ENCODE measurements around the gene TCTN1.
"Not testable (repeated sequence)": the region's sequence is repeated elsewhere in the genome, so short reads cannot be mapped to it uniquely, and the experiment has no call there.

TCTN1 gene

GRCh38 chr12:110585231-110585799, 28.6 kb upstream of the TCTN1 start:
- DNase-seq (ENCODE audit: low read depth), result no peak

GRCh38 chr12:110587102-110587501, 26.8 kb upstream of the TCTN1 start:
- not testable (repeated sequence) for DNase-seq (ENCODE audit: low read depth)

- no peak for DNase-seq (ENCODE audit: low read depth)
These were observed 23.9 kb upstream of the TCTN1 start for GRCh38 chr12:110590059-110590458.

DNA sequence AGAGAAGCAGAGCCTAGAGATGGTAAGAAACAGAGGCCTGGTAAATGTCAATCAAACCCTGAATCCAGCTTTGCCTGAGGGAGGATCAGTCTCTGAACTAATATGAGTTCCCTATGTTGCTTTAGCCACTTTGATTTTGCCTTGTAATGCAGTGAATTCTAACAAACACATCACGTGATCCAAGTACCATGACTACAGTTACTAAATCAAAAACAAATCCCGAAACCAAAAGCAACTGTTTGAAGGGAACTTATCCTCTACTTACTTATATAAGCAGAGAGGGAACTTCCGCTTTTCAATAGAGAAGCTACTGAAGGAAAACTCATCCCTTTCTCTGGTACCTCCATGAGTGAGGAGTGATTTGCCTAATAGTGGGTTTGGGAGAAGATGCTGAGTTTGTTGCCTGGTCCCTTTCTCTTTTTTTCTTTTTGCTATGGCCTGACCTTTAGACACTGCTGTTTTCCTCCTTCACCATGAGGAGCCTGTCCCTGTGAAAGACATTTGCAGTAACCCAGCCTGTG, 23.1 kb upstream of the TCTN1 start:
- DNase-seq (ENCODE audit: low read depth), result peak; percentile 78

GRCh38 chr12:110591451-110592051, 22.4 kb upstream of the TCTN1 start:
- DNase-seq (ENCODE audit: low read depth), result no peak

GRCh38 chr12:110592078-110592477, 21.9 kb upstream of the TCTN1 start:
- DNase-seq (ENCODE audit: low read depth), result no peak

GRCh38 chr12:110592919-110593318, 21.0 kb upstream of the TCTN1 start:
- not testable (repeated sequence) for DNase-seq (ENCODE audit: low read depth)

- no peak for DNase-seq (ENCODE audit: low read depth)
These were observed 16.0 kb upstream of the TCTN1 start for GRCh38 chr12:110597885-110598284.

DNA sequence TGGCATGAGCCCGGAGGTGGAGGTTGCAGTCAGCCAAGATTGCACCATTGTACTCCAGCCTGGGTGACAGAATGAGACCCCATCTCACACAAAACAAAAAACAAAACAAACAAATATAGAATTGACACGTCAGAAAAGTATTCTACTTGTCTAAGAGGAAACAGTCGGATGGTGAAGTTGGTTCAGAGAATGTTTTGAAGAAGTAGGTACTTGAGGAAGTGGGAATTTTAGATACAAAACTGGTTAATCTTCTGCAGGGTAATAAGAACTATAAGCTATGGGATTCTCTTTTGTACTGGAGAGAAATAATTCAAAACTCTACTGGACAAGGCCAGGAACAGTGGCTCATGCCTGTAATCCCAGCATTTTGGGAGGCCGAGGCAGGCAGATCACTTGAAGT, 14.6 kb upstream of the TCTN1 start:
- DNase-seq (ENCODE audit: low read depth), result no peak

DNA sequence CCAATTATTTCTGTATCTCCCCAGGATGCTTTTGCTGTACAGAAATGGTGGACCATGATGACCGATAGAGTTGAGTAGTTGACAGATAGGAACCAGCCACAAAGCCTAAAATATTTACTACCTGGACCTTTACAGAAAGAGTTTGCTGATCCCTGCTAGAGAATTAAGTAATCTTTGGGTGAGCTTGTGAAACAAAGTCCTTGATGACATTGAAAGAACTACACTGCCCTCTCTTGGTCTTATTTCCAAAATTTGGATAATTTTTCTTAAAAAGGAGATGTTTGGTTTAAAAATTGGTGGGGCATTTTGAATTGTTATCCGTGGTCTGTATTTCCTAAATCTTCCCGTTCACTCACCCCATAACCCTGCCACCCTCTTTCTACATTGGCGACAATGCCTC, 13.7 kb upstream of the TCTN1 start:
- peak; percentile 44 for DNase-seq (ENCODE audit: low read depth)

DNA sequence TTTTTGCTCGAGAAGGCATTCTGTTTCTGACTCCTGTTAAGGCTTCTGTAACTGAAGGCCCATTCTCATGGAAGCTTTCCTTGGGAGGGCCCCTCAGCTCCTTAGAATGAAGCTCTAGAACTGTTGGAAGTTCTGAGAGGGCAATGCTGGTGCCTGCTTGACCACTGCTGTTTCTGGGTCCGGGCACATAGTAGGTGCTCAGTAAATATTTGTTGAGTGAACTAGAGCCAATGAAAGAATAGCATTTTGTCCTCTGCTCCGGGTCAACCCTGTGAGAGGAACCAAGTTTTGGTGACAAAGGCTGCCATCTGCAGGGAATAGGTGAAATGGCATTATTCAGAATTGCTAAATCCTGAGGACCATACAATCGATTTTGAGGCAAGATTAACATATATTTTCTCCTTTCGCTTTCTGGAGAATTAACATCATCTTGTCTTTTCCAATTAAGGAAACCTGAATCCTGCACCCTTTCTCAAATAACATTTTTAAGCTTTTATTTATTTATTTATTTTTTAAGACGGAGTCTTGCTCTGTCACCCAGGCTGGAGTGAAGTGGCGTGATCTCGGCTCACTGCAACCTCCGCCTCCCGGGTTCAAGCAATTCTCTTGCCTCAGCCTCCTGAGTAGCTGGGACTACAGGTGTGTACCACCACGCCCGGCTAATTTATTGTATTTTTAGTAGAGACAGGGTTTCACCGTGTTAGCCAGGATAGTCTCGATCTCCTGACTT, 11.7 kb upstream of the TCTN1 start:
- DNase-seq (ENCODE audit: low read depth), result not testable (repeated sequence)

DNA sequence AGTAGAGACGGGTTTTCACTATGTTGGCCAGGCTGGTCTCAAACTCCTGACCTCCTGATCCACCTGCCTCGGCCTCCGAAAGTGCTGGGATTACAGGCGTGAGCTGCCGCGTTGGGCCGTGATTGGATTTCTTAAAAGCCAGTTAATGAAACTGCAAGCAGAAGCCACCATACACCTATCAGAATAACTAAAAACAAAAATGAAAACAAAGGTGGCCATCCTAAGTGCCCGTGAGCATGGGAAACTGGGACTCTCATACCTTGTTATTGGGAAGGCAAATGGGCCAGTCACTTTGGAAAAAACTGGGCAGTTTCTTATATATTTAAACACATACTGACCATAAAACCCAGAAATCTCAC, 7.7 kb upstream of the TCTN1 start:
- no peak for DNase-seq (ENCODE audit: low read depth)

- no peak for DNase-seq (ENCODE audit: low read depth)
These were observed 708 bp upstream of the TCTN1 start for GRCh38 chr12:110613071-110613770.

DNA sequence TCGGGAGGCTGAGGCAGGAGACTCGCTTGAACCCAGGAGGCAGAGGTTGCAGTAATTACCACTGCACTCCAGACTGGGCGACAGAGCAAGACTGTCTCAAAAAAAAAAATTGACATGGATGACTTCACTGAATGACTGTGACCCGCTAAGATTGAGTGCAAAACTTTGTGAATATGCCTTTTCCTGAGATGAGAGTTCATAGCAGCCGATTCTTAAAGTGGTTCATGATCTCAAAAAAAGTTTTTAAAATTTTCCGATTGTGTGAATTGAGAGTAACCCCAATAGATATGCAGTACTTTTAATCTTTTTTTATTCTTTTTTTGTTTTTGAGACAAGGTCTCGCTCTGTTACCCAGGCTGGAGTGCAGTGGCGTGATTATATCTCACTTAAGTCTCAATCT, 1.2 kb downstream of the TCTN1 start:
- DNase-seq (ENCODE audit: low read depth), result no peak

- DNase-seq (ENCODE audit: low read depth), result no peak
These were observed 2.7 kb downstream of the TCTN1 start for GRCh38 chr12:110616471-110617115.

DNA sequence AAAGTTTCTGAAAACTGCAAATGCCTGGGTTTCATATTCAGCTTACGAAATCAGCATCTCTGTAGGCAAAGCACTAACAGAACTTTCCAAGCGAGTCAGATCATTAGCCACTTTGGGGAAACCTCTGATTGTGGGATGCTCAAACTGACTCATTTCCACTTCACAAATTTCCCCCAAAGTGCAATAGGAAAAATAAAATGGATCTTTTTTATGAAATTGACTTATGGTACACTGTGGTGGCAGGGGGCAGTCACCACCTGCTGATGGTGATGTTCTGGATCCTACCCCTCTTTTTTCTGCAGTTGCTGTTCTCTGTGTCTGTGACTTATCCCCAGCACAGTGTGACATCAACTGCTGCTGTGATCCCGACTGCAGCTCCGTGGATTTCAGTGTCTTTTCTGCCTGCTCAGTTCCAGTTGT, 5.6 kb downstream of the TCTN1 start:
- DNase-seq (ENCODE audit: low read depth), result no peak

GRCh38 chr12:110622582-110622981, 8.7 kb downstream of the TCTN1 start:
- peak; percentile 59 for DNase-seq (ENCODE audit: low read depth)

- DNase-seq (ENCODE audit: low read depth), result no peak
These were observed 13.7 kb downstream of the TCTN1 start for GRCh38 chr12:110627500-110628195.

DNA sequence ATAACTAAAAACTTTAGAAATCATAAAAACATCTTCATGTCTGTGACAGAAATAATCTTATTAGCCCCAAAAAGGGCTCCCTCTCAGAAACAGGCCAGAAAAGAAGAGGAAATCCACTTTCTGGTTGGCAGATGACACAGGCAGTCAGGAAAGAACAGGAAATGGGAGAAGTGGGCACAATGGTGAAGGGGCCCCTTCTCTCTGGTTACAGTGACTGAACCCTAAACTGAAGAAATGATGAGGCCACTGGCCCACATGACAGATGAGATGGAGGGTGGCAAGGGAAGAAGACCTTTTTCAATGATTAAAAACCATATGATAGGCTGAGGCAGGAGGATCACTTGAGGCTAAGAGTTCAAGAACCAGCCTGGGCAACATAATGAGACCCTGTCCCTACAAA, 21.1 kb downstream of the TCTN1 start:
- DNase-seq (ENCODE audit: low read depth), result no peak

DNA sequence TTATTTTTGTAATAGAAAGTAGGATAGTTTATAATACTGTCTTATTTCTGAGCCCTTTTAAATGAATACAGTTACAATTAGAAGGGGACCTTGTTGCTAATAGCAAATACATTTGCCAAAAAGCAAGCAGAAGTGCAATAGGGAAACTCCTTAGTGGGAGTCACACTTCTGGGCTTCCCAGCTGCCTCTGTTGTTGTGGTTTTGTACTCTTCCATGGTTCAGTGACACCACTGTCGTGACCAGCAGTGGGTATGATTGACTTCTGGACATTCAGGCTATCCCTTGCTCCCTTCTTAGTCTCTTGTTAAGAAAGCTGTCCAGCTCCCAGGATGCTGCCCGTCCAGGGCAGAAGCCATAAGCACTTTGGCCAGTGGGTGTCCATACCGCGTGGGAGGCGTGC, 22.6 kb downstream of the TCTN1 start:
- no peak for DNase-seq (ENCODE audit: low read depth)

- DNase-seq (ENCODE audit: low read depth), result no peak
These were observed 24.0 kb downstream of the TCTN1 start for GRCh38 chr12:110637869-110638441.

Measured in fibroblast of the conjunctiva (primary cell).